B cell (primary cell): Measurements from ENCODE around the gene C3orf70. TPM values are rescaled to one million over a fixed set of nuclear protein-coding genes. Genes with fewer than 3 reads are reported as not detected.

Experiments
- ATAC-seq: fragments of 200-7000 bp; cut with Tn5 transposase; one replicate; pipeline ENCODE4 v1.10.0; 2021; ENCODE audit warnings: low read depth, mild to moderate bottlenecking, moderate number of reproducible peaks, moderate library complexity
- CTCF ChIA-PET: fragments of 350-600 bp; sonication (Branson Sonifier 250); formaldehyde crosslinking; loops from one replicate; lab custom pipeline; 2021; ENCODE audit warnings: antibody characterized with exemption, inconsistent platforms; lab: Charles Lee
- POLR2A ChIA-PET: fragments of 350-600 bp; sonication (Branson Sonifier 250); formaldehyde crosslinking; loops from one replicate; lab custom pipeline; 2021; ENCODE audit warnings: antibody characterized with exemption; lab: Charles Lee
- DNase-seq: peaks from one replicate; pipeline ENCODE4 v3.0.0; 2013
- H2AFZ ChIP-seq: 2 replicates; pipeline ENCODE4 v1.6.1; 2012; ENCODE audit warnings: mild to moderate bottlenecking, low read depth, low read length; ENCODE audit not compliant: insufficient read depth, poor library complexity, severe bottlenecking
- H3K27ac ChIP-seq, 2 donors: 1 replicate in 1 of 2; 2 replicates in 1 of 2; pipeline ENCODE4 v1.5.1; 2012 to 2013; ENCODE audit warnings: low read length in 2 of 2, mild to moderate bottlenecking in 2 of 2, moderate library complexity in 1 of 2
- H3K27me3 ChIP-seq, 4 experiments: fragments of 200-600 bp in 1 of 4; sonication (generic) in 1 of 4; replicated peaks in 1 of 4; 1 replicate in 2 of 4; 2 replicates in 2 of 4; pipeline versions ENCODE4 v1.6.1 to v1.7.0; 2013 to 2016; ENCODE audit warnings: low read length in 3 of 4, mild to moderate bottlenecking in 2 of 4, mixed read lengths in 1 of 4, moderate library complexity in 1 of 4; ENCODE audit not compliant: insufficient read depth in 4 of 4, control insufficient read depth in 3 of 4; ENCODE audit errors: control extremely low read depth in 1 of 4
- H3K36me3 ChIP-seq, 2 experiments: replicated peaks in 1 of 2; 1 replicate in 1 of 2; 2 replicates in 1 of 2; pipeline versions ENCODE4 v1.6.1 to v1.7.1; 2013; ENCODE audit warnings: low read length in 1 of 2; ENCODE audit not compliant: insufficient read depth in 2 of 2, control insufficient read depth in 1 of 2; ENCODE audit errors: control extremely low read depth in 1 of 2, extremely low read depth in 1 of 2
- H3K4me1 ChIP-seq, 2 donors: fragments of 200-600 bp in 1 of 2; sonication (generic) in 1 of 2; 1 replicate in 1 of 2; 2 replicates in 1 of 2; pipeline versions ENCODE4 v1.5.1 to v1.6.1; 2013 to 2017; ENCODE audit warnings: low read length in 2 of 2; ENCODE audit not compliant: control insufficient read depth in 2 of 2, insufficient read depth in 2 of 2
- H3K4me2 ChIP-seq: replicated peaks from 2 replicates; pipeline ENCODE3; 2012; ENCODE audit warnings: mild to moderate bottlenecking, low read depth, low read length; ENCODE audit not compliant: poor library complexity, severe bottlenecking
- H3K4me3 ChIP-seq, 5 experiments: fragments of 200-600 bp in 1 of 5; sonication (generic) in 1 of 5; 1 replicate in 3 of 5; 2 replicates in 2 of 5; pipeline versions ENCODE4 v1.5.1 to v1.7.0; 2011 to 2016; ENCODE audit warnings: low read length in 4 of 5, mild to moderate bottlenecking in 4 of 5, low read depth in 2 of 5, control low read depth in 1 of 5, moderate library complexity in 1 of 5; ENCODE audit not compliant: insufficient read depth in 1 of 5; ENCODE audit errors: control extremely low read depth in 1 of 5, extremely low read depth in 1 of 5
- H3K79me2 ChIP-seq: fragments of 200-600 bp; sonication (generic); one replicate; pipeline ENCODE4 v1.6.0; 2016; ENCODE audit warnings: low read length; ENCODE audit not compliant: control insufficient read depth, insufficient read depth
- H3K9ac ChIP-seq: fragments of 200-600 bp; sonication (generic); 2 replicates; pipeline ENCODE4 v1.6.1; 2017; ENCODE audit warnings: mild to moderate bottlenecking, low read length, moderate library complexity
- H3K9me3 ChIP-seq, 3 donors: one replicate each; pipeline versions ENCODE4 v1.6.1 to v1.7.1; 2013; ENCODE audit warnings: low read length in 2 of 3; ENCODE audit not compliant: control insufficient read depth in 2 of 3, insufficient read depth in 1 of 3; ENCODE audit errors: control extremely low read depth in 1 of 3
- H4K20me1 ChIP-seq: 2 replicates; pipeline ENCODE4 v1.6.0; 2012; ENCODE audit warnings: mild to moderate bottlenecking, low read length; ENCODE audit not compliant: insufficient read depth, control insufficient read depth, poor library complexity, severe bottlenecking
- H3K27ac Mint-ChIP-seq: one replicate; pipeline ENCODE4 v1.8.0; 2021; ENCODE audit warnings: mixed read lengths
- H3K27me3 Mint-ChIP-seq: one replicate; pipeline ENCODE4 v1.8.0; 2021; ENCODE audit warnings: mixed read lengths
- H3K4me1 Mint-ChIP-seq: one replicate; pipeline ENCODE4 v1.8.0; 2021; ENCODE audit warnings: mixed read lengths
- H3K4me3 Mint-ChIP-seq: one replicate; pipeline ENCODE4 v1.8.0; 2021; ENCODE audit warnings: mixed read lengths
- H3K9me3 Mint-ChIP-seq: one replicate; pipeline ENCODE4 v1.8.0; 2022; ENCODE audit warnings: mixed read lengths; ENCODE audit not compliant: insufficient read depth
- EZH2 ChIP-seq: IDR thresholded peaks from 2 replicates; pipeline ENCODE4 v1.6.1; 2012; ENCODE audit warnings: borderline replicate concordance, low read depth, mild to moderate bottlenecking, moderate library complexity, low read length; ENCODE audit not compliant: insufficient read depth, poor library complexity, severe bottlenecking
- WGBS: methylation state at CpG from one replicate; pipeline ENCODE4 v1.1.5; 2013; ENCODE audit warnings: missing lambda C conversion rate; ENCODE audit not compliant: insufficient coverage; 5-methylcytosine and 5-hydroxymethylcytosine counted together
- intact Hi-C: fragments of 100-400 bp; cut with micrococcal nuclease; formaldehyde crosslinking; loops from one replicate; pipeline ENCODE4 v1.10.0; 2022
- polyA plus RNA-seq: library from polyadenylated mRNA; depleted of rRNA; stranded (reverse); fragments of >200 nt; gene quantifications from 2 replicates; pipeline ENCODE4 v1.2.3, GENCODE V29; 2012
- total RNA-seq, 2 donors: library from RNA; stranded (reverse); fragments of 120-200 nt in 1 of 2; gene quantifications; 1 replicate in 1 of 2; 2 replicates in 1 of 2; pipeline versions ENCODE4 v1.2.3 to v1.2.4, GENCODE V29; 2013 to 2022
- TF ChIP-seq, protein P1 (sequence below): fragments of 200-600 bp; IDR thresholded peaks from one replicate; pipeline ENCODE4 v1.8.0; 2022; ENCODE audit warnings: antibody characterized with exemption, mild to moderate bottlenecking

Gene C3orf70
- total and polyA plus RNA-seq, 2 donors (not counting 1 experiment from before 2014, with no cell fraction given), result not detected

DNA sequence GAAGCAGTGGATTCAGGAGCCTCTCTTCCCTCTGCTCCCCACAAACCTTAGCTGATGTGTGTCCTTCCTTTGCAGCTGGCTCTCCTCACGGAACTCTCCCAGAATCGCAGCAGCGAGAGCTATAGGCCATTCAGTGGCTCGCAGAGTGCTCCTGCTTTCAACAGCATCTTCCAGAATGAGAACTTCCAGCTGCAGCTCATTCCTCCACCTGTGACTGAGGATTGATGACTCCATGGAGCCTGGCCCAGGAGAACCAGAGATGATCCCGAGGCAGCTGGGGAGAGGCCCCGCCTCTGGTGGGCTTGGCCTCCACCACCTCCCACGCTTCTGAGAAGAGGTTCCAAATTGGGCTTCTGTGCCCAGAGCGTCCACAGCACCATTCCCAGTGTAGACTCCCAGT lies 101.1 kb downstream of the C3orf70 start:
- no peak overlapping the region for H3K27ac Mint-ChIP-seq
- WGBS, result 98% methylated on average over 8 of the region's 8 CpGs
- Histone ChIP-seq H3K27ac (no peak overlapping the region), H3K27me3 (no peaks in the 10 kb centered on the region), H3K4me3 (no peak overlapping the region), H3K79me2 (no peaks in the 10 kb centered on the region), H3K9me3 (peaks cover 0 to 18% (median 3%) of the 10 kb centered on the region in 3 donors), H3K36me3 (peaks cover 7 to 64% of the 10 kb centered on the region in 2 experiments), H2AFZ (no peak overlapping the region), H3K4me1 (no peaks in the 10 kb centered on the region), H3K4me2 (no peak overlapping the region), H3K9ac (no peak overlapping the region), H4K20me1 (no peaks in the 10 kb centered on the region)
- ChIA-PET CTCF (no interaction called here), POLR2A (no interaction called here)
- intact Hi-C loops, result no loop called here
- H3K4me1 Mint-ChIP-seq, result no peaks in the 10 kb centered on the region
- no peaks in the 10 kb centered on the region for H3K27me3 Mint-ChIP-seq
- no peak overlapping the region for H3K4me3 Mint-ChIP-seq
- no peak for DNase-seq
- no peak for ATAC-seq
- peaks cover 6% of the 10 kb centered on the region for H3K9me3 Mint-ChIP-seq
- TF ChIP-seq EZH2, result no peak
- TF ChIP-seq, protein P1, sequence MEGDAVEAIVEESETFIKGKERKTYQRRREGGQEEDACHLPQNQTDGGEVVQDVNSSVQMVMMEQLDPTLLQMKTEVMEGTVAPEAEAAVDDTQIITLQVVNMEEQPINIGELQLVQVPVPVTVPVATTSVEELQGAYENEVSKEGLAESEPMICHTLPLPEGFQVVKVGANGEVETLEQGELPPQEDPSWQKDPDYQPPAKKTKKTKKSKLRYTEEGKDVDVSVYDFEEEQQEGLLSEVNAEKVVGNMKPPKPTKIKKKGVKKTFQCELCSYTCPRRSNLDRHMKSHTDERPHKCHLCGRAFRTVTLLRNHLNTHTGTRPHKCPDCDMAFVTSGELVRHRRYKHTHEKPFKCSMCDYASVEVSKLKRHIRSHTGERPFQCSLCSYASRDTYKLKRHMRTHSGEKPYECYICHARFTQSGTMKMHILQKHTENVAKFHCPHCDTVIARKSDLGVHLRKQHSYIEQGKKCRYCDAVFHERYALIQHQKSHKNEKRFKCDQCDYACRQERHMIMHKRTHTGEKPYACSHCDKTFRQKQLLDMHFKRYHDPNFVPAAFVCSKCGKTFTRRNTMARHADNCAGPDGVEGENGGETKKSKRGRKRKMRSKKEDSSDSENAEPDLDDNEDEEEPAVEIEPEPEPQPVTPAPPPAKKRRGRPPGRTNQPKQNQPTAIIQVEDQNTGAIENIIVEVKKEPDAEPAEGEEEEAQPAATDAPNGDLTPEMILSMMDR, result no peak

DNA sequence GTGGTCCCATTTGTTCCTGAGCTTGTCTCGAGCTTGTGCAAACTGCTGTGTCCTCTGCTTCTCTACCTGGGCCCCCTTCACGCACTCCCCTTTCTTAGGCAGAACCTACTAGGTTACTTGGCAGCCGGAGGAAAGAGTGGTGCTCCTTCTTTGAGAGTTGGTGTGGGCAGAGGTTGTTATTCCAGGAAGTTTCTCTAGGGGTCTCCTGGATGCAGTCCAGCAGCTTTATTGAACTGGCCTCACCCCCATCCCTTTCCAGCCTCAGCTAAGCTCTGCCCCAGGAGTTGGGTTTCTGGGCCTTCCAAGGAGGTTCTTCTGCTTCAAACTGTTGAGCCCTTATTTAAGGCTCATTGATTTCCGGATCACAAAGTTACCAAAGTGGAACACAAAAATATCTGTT lies 103.2 kb downstream of the C3orf70 start:
- DNase-seq (no peak), ATAC-seq (no peak)
- intact Hi-C loops, result no loop called here
- Histone ChIP-seq H3K27me3 (no peaks in the 10 kb centered on the region), H3K9me3 (peaks cover 0 to 9% (median 0%) of the 10 kb centered on the region in 3 donors), H3K4me3 (no peak overlapping the region), H3K27ac (no peak overlapping the region), H3K4me1 (no peaks in the 10 kb centered on the region), H3K9ac (no peak overlapping the region), H3K36me3 (peaks cover 7 to 64% of the 10 kb centered on the region in 2 experiments), H2AFZ (no peak overlapping the region), H3K4me2 (no peak overlapping the region), H4K20me1 (no peaks in the 10 kb centered on the region), H3K79me2 (no peaks in the 10 kb centered on the region)
- H3K4me3 Mint-ChIP-seq, result no peak overlapping the region
- ChIA-PET CTCF (interaction anchor here (0.6 kb wide), 1 partner anchor 60 kb away, joined by 3 read pairs; no protein-coding TSS in a partner anchor), POLR2A (no interaction called here)
- H3K27me3 Mint-ChIP-seq, result no peaks in the 10 kb centered on the region
- no peaks in the 10 kb centered on the region for H3K4me1 Mint-ChIP-seq
- no peak for TF ChIP-seq EZH2
- TF ChIP-seq, protein P1, result no peak
- 100% methylated on average over 1 of the region's 4 CpGs for WGBS
- no peak overlapping the region for H3K27ac Mint-ChIP-seq
- H3K9me3 Mint-ChIP-seq, result no peaks in the 10 kb centered on the region
